ENCODE data around the gene PPFIA2. TPM values are rescaled to one million over a fixed set of nuclear protein-coding genes. Genes with fewer than 3 reads are reported as not detected.

PPFIA2 gene
- total RNA-seq, 1 donor from 2014 or later: 0.57 TPM

- intact Hi-C loops (cut with DNase I): no loop called here
Measured at GRCh38 chr12:81472934-81473333, 286.2 kb downstream of the PPFIA2 start.

GRCh38 chr12:81470923-81471322 lies 288.2 kb downstream of the PPFIA2 start:
- intact Hi-C loops (cut with DNase I): no loop called here
- no peak for DNase-seq (ENCODE audit: low spot score)

More at GRCh38 chr12:81472934-81473333, 286.2 kb downstream of the PPFIA2 start:
- no peak for DNase-seq (ENCODE audit: low spot score)

- intact Hi-C loops (cut with DNase I): no loop called here
- DNase-seq (ENCODE audit: low spot score): no peak
Measured at GRCh38 chr12:81468206-81468605, 290.9 kb downstream of the PPFIA2 start.

- intact Hi-C loops (cut with DNase I): no loop called here
Measured at GRCh38 chr12:81465876-81466275, 293.3 kb downstream of the PPFIA2 start.

GRCh38 chr12:81465191-81465590 lies 294.0 kb downstream of the PPFIA2 start:
- intact Hi-C loops (cut with DNase I): no loop called here
- no peak for DNase-seq (ENCODE audit: low spot score)

More at GRCh38 chr12:81465876-81466275, 293.3 kb downstream of the PPFIA2 start:
- no peak for DNase-seq (ENCODE audit: low spot score)

- DNase-seq (ENCODE audit: low spot score): no peak
- intact Hi-C loops (cut with DNase I): no loop called here
Measured at GRCh38 chr12:81461163-81461562, 298.0 kb downstream of the PPFIA2 start.

GRCh38 chr12:81450920-81451739 lies 308.0 kb downstream of the PPFIA2 start:
- no peak for DNase-seq (ENCODE audit: low spot score)
- intact Hi-C loops (cut with DNase I): loop anchor here (5.0 kb wide), 1 partner anchor 176 kb away; no protein-coding TSS in a partner anchor

- intact Hi-C loops (cut with DNase I): no loop called here
- DNase-seq (ENCODE audit: low spot score): no peak
Measured at GRCh38 chr12:81441629-81442028, 317.5 kb downstream of the PPFIA2 start.

GRCh38 chr12:81440001-81440400 lies 319.1 kb downstream of the PPFIA2 start:
- intact Hi-C loops (cut with DNase I): no loop called here
- no peak for DNase-seq (ENCODE audit: low spot score)

- no peak for DNase-seq (ENCODE audit: low spot score)
- intact Hi-C loops (cut with DNase I): no loop called here
Measured at GRCh38 chr12:81439344-81439743, 319.8 kb downstream of the PPFIA2 start.

- intact Hi-C loops (cut with DNase I): no loop called here
- DNase-seq (ENCODE audit: low spot score): no peak
Measured at GRCh38 chr12:81417056-81417455, 342.1 kb downstream of the PPFIA2 start.

GRCh38 chr12:81416571-81416970 lies 342.6 kb downstream of the PPFIA2 start:
- DNase-seq (ENCODE audit: low spot score): no peak

GRCh38 chr12:81414441-81414840 lies 344.7 kb downstream of the PPFIA2 start:
- intact Hi-C loops (cut with DNase I): no loop called here

More at GRCh38 chr12:81416571-81416970, 342.6 kb downstream of the PPFIA2 start:
- intact Hi-C loops (cut with DNase I): no loop called here

GRCh38 chr12:81412940-81413339 lies 346.2 kb downstream of the PPFIA2 start:
- DNase-seq (ENCODE audit: low spot score): no peak
- intact Hi-C loops (cut with DNase I): no loop called here

More at GRCh38 chr12:81414441-81414840, 344.7 kb downstream of the PPFIA2 start:
- DNase-seq (ENCODE audit: low spot score): no peak

- DNase-seq (ENCODE audit: low spot score): no peak
- intact Hi-C loops (cut with DNase I): no loop called here
Measured at GRCh38 chr12:81403348-81403747, 355.8 kb downstream of the PPFIA2 start.

- DNase-seq (ENCODE audit: low spot score): no peak
- intact Hi-C loops (cut with DNase I): no loop called here
Measured at GRCh38 chr12:81401241-81401640, 357.9 kb downstream of the PPFIA2 start.

GRCh38 chr12:81400024-81400423 lies 359.1 kb downstream of the PPFIA2 start:
- intact Hi-C loops (cut with DNase I): no loop called here
- DNase-seq (ENCODE audit: low spot score): no peak

- intact Hi-C loops (cut with DNase I): no loop called here
- DNase-seq (ENCODE audit: low spot score): no peak
Measured at GRCh38 chr12:81395431-81395830, 363.7 kb downstream of the PPFIA2 start.

- intact Hi-C loops (cut with DNase I): no loop called here
- DNase-seq (ENCODE audit: low spot score): no peak
Measured at GRCh38 chr12:81389550-81390099, 369.5 kb downstream of the PPFIA2 start.

- no peak for DNase-seq (ENCODE audit: low spot score)
- intact Hi-C loops (cut with DNase I): no loop called here
Measured at GRCh38 chr12:81386101-81386500, 373.0 kb downstream of the PPFIA2 start.

GRCh38 chr12:81381951-81382350 lies 377.2 kb downstream of the PPFIA2 start:
- intact Hi-C loops (cut with DNase I): no loop called here
- DNase-seq (ENCODE audit: low spot score): no peak
